ENCODE measurements around the gene GLTP. TPM values are rescaled to one million over a fixed set of nuclear protein-coding genes. Genes with fewer than 3 reads are reported as not detected.

The GLTP gene
- total RNA-seq, 1 experiment from 2014 or later = 78.2 TPM

- peaks cover 10% of the 10 kb centered on the region for H3K4me1 ChIP-seq (ENCODE audit: insufficient read depth, low read length)
- ChIA-PET CTCF (no interaction called here), POLR2A (ENCODE audit: unreplicated experiment) (interaction anchor here (0.6 kb wide), 1 partner anchor 11 kb away, joined by 4 read pairs; no protein-coding TSS in a partner anchor)
- H3K9ac ChIP-seq (ENCODE audit: low read length) = no peak overlapping the region
- ATAC-seq (no peak), DNase-seq (no peak)
- H3K9me2 ChIP-seq (replicated peaks; ENCODE audit: low read length) = no peaks in the 10 kb centered on the region
- H3K4me2 ChIP-seq (ENCODE audit: low read length) = no peak overlapping the region
- H2AFZ ChIP-seq (ENCODE audit: low read length) = no peak overlapping the region
- no peaks in the 10 kb centered on the region for H4K20me1 ChIP-seq (ENCODE audit: low read length)
- no peak overlapping the region for H3K4me3 ChIP-seq (ENCODE audit: low read length)
- BruUV-seq (replicated peaks) = no TSS peak
- H3K9me3 ChIP-seq (ENCODE audit: low read length) = no peaks in the 10 kb centered on the region
- no peak overlapping the region for H3K27ac ChIP-seq (ENCODE audit: low read length)
- H3K27me3 ChIP-seq (ENCODE audit: low read length) = no peaks in the 10 kb centered on the region
- intact Hi-C loops (cut with micrococcal nuclease) = no loop called here
- TF ChIP-seq EZH2 (IDR thresholded peaks at IDR 0.05; ENCODE audit: low read length, unreplicated experiment) = no peak
- TF ChIP-seq CTCF (conservative IDR thresholded peaks at IDR 0.05; ENCODE audit: low read depth, low read length) = no peak
- no peak for TF ChIP-seq EZH2phosphoT487 (IDR thresholded peaks at IDR 0.05; ENCODE audit: borderline replicate concordance, low read length)
- no peaks in the 10 kb centered on the region for H3K36me3 ChIP-seq (ENCODE audit: low read depth, low read length)
- H3K79me2 ChIP-seq (ENCODE audit: low read length) = no peaks in the 10 kb centered on the region
- H3F3A ChIP-seq (ENCODE audit: low read length, unreplicated experiment) = no peaks in the 10 kb centered on the region
Observed at GRCh38 chr12:109815225-109815624, 65.1 kb downstream of the GLTP start.

- no peak overlapping the region for H3K27ac ChIP-seq (ENCODE audit: low read length)
- no peaks in the 10 kb centered on the region for H3K36me3 ChIP-seq (ENCODE audit: low read depth, low read length)
- DNase-seq (no peak), ATAC-seq (no peak)
- H3K4me3 ChIP-seq (ENCODE audit: low read length) = no peak overlapping the region
- ChIA-PET POLR2A (ENCODE audit: unreplicated experiment) (interaction anchor here (0.6 kb wide), 1 partner anchor 11 kb away, joined by 4 read pairs; no protein-coding TSS in a partner anchor), CTCF (no interaction called here)
- no peak overlapping the region for H3K4me2 ChIP-seq (ENCODE audit: low read length)
- intact Hi-C loops (cut with micrococcal nuclease) = no loop called here
- no peaks in the 10 kb centered on the region for H3K9me2 ChIP-seq (replicated peaks; ENCODE audit: low read length)
- BruUV-seq (replicated peaks) = no TSS peak
- no peaks in the 10 kb centered on the region for H3K27me3 ChIP-seq (ENCODE audit: low read length)
- no peaks in the 10 kb centered on the region for H3F3A ChIP-seq (ENCODE audit: low read length, unreplicated experiment)
- H2AFZ ChIP-seq (ENCODE audit: low read length) = no peak overlapping the region
- H3K9ac ChIP-seq (ENCODE audit: low read length) = no peak overlapping the region
- no peaks in the 10 kb centered on the region for H3K9me3 ChIP-seq (ENCODE audit: low read length)
- TF ChIP-seq EZH2 (IDR thresholded peaks at IDR 0.05; ENCODE audit: low read length, unreplicated experiment) = no peak
- no peak for TF ChIP-seq CTCF (conservative IDR thresholded peaks at IDR 0.05; ENCODE audit: low read depth, low read length)
- TF ChIP-seq EZH2phosphoT487 (IDR thresholded peaks at IDR 0.05; ENCODE audit: borderline replicate concordance, low read length) = no peak
- H4K20me1 ChIP-seq (ENCODE audit: low read length) = no peaks in the 10 kb centered on the region
- H3K4me1 ChIP-seq (ENCODE audit: insufficient read depth, low read length) = peaks cover 10% of the 10 kb centered on the region
- H3K79me2 ChIP-seq (ENCODE audit: low read length) = no peaks in the 10 kb centered on the region
Observed at GRCh38 chr12:109814600-109815150, 65.7 kb downstream of the GLTP start.

GRCh38 chr12:109813810-109814416 lies 66.4 kb downstream of the GLTP start:
- Histone ChIP-seq H3K4me1 (ENCODE audit: insufficient read depth, low read length) (peaks cover 6% of the 10 kb centered on the region), H4K20me1 (ENCODE audit: low read length) (no peaks in the 10 kb centered on the region), H3K4me3 (ENCODE audit: low read length) (no peak overlapping the region), H3K27ac (ENCODE audit: low read length) (no peak overlapping the region), H3F3A (ENCODE audit: low read length, unreplicated experiment) (no peaks in the 10 kb centered on the region), H3K4me2 (ENCODE audit: low read length) (no peak overlapping the region), H3K9me3 (ENCODE audit: low read length) (no peaks in the 10 kb centered on the region), H3K9me2 (replicated peaks; ENCODE audit: low read length) (no peaks in the 10 kb centered on the region), H2AFZ (ENCODE audit: low read length) (no peak overlapping the region), H3K36me3 (ENCODE audit: low read depth, low read length) (no peaks in the 10 kb centered on the region), H3K9ac (ENCODE audit: low read length) (no peak overlapping the region), H3K79me2 (ENCODE audit: low read length) (no peaks in the 10 kb centered on the region), H3K27me3 (ENCODE audit: low read length) (no peaks in the 10 kb centered on the region)
- BruUV-seq (replicated peaks) = no TSS peak
- ChIA-PET POLR2A (ENCODE audit: unreplicated experiment) (no interaction called here), CTCF (no interaction called here)
- DNase-seq (no peak), ATAC-seq (no peak)
- TF ChIP-seq CTCF (conservative IDR thresholded peaks at IDR 0.05; ENCODE audit: low read depth, low read length) (no peak), EZH2 (IDR thresholded peaks at IDR 0.05; ENCODE audit: low read length, unreplicated experiment) (no peak), EZH2phosphoT487 (IDR thresholded peaks at IDR 0.05; ENCODE audit: borderline replicate concordance, low read length) (no peak)
- intact Hi-C loops (cut with micrococcal nuclease) = no loop called here

All from PC-3 (cell line).